NK-92 treated with Interleukin-12 subunit alpha and Interleukin-12 subunit beta, amount 100 ng/mL, for 24 hours (cell line): ENCODE data around the gene LARP4B.
"Not testable (repeated sequence)": the region's sequence is repeated elsewhere in the genome, so short reads cannot be mapped to it uniquely, and the experiment has no call there.

ENCODE experiments used
- DNase-seq: peaks from one replicate; lab custom pipeline; 2025; lab: John Stamatoyannopoulos, UW

LARP4B gene

GRCh38 chr10:786633-787474 lies 144.7 kb downstream of the LARP4B start:
- no peak for DNase-seq

DNA sequence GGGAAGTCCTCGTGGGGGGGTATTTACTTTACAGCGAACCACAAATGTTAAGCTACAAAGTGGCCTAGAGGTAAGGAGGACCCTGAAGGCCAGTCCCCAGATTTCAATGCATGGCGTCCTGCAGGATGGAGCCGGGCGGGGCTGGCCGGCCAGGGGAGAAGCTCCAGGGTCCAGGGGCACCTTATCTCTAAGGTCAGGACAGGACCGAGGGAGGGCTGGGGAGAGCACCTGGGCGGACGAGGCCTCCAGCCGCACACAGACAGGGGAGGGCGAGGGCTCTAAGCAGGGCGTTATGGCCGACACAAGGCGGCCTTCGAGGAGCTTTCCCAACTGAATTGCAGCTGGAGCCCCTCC lies 145.7 kb downstream of the LARP4B start:
- DNase-seq = no peak

DNA sequence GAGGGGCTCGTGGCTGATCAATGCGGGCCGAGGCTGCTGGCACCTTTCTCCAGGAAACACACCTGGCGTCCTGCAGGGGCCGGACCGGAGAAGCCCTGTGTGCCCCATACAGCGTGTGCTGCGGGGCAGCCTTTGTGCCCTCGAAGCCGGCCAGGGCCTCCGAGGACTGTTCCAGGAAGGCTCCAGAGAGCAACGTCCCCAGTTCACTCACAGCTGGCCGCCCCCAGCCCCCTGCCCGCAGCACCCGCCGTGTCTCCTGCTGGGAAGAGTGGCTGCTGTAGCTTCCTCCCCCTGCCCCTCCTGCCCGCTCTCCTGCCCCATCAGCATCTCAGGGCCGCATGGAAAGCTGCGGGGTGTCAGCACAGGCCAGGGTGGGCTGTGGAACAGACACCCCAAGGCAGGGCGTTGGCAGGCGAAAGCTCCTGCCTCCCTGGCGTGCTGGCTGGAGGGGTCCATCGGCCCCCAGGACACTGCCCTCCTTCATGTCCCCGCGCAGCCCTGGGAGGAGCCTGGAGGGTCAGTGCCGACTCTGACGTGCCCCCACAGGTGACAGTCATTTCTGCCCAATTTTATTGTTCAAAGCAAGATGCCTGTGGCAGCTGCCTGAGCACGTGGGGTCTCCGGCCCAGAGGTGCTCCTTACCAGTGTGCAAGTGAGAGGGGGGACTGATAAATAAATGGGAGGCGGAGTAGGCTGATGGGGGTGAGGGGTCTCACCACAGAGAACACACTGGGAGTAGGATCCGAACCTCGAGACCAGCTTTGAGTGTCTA lies 146.2 kb downstream of the LARP4B start:
- no peak for DNase-seq

GRCh38 chr10:784403-785088 lies 147.0 kb downstream of the LARP4B start:
- DNase-seq = no peak

GRCh38 chr10:782751-783648 lies 148.5 kb downstream of the LARP4B start:
- DNase-seq = no peak

DNA sequence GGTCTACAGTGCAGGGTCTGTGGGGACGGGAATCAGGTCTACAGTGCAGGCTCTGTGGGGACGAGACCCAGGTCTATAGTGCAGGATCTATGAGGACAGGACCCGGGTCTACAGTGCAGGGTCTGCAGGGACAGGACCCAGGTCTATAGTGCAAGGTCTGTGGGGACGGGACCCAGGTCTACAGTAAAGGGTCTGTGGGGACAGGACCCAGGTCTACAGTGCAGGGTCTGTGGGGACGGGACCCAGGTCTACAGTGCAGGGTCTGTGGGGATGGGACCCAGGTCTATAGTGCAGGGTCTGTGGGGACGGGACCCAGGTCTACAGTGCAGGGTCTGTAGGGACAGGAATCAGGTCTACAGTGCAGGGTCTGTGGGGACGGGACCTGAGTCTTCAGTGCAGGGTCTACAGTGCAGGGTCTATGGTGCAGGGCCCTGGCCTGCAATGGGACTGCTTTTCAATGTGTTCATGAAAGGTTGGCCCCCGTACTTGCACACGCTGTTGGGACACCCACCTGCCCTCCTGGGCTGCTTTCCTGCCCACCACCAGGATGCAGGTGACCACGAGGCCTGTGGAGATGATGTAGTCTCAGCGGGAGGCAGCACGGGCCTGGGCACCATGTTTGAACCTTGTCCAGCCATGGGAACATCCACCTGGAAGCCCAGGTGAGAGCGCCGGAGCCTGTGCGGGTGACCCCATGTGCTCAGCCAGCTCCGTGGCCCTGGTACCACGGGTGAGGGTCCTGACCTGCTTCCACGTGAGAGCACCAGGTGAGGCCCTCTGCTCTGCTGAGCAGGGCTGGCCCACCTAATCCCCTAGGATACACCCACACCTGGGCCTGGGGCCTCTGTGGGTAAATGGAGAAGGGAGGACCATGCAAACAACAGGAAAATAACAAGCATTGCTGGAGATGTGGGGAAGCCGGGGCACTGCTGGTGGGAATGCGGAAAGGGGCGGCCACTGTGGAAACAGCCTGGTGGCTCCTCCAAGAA lies 150.7 kb downstream of the LARP4B start:
- no peak for DNase-seq

GRCh38 chr10:778626-779330 lies 152.7 kb downstream of the LARP4B start:
- DNase-seq = no peak

GRCh38 chr10:777913-778479 lies 153.5 kb downstream of the LARP4B start:
- DNase-seq = no peak

DNA sequence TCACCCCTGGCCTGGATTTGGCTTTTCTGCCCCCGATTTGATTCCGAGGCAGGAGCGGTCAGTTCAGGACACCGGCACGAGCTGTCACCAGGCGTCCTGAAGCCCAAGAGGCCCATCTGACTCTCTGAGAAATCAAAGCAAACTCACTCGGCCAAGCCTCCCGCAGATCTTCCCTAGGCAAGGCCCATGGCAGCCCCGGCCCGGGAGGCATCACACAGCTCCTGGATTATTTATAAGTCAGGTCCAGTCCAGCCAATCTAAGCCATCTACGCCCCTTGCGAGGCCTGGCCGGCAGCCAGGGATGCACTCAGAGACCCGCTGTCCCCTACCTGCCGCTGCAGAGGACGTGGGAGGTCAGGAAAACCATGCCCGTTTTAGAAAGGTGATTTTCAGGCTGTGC lies 154.7 kb downstream of the LARP4B start:
- no peak for DNase-seq

- DNase-seq = no peak
These were observed 156.0 kb downstream of the LARP4B start for GRCh38 chr10:775245-776075.

- DNase-seq = no peak
These were observed 156.8 kb downstream of the LARP4B start for GRCh38 chr10:774661-775244.

DNA sequence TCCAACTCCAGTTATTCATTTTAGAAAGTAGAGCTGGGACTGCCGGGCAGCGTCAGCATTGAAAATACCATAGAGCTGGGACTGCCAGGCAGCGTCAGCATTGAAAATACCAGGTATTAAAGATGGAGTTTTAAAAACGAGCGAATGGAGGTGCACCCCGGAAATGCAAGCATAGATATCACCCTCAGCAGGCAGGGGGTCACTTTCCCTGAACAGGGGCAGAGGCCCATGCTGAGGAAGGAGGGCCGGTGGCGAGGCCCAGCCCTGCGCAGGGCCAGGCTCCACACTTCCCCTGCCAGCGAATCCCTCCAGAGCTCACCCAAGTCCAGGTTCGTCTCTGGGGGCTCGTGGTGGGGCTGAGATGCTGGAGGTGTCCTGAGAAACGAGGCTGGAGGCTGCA lies 157.3 kb downstream of the LARP4B start:
- DNase-seq = no peak

GRCh38 chr10:773562-774161 lies 157.8 kb downstream of the LARP4B start:
- no peak for DNase-seq

DNA sequence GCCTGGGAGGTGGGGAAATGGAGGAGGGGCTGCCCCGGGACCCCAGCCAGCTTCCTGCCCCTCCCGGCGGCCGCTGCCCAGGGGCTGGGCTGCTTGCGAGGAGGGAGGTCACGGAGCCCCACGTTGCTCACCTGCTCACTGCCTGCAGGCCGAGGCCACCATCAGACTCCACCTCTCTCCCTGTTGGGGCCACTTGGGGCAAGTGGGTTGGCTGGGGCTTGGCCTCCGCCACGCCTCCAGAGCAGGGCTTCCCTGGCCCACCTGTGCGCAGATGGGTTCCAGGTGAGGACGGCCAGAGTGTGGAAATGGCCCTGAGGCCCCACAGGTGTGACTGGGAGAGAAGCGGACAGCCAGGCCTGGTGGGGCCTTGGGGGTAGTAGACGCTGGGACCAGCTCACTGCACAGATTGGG lies 159.3 kb downstream of the LARP4B start:
- no peak for DNase-seq

DNA sequence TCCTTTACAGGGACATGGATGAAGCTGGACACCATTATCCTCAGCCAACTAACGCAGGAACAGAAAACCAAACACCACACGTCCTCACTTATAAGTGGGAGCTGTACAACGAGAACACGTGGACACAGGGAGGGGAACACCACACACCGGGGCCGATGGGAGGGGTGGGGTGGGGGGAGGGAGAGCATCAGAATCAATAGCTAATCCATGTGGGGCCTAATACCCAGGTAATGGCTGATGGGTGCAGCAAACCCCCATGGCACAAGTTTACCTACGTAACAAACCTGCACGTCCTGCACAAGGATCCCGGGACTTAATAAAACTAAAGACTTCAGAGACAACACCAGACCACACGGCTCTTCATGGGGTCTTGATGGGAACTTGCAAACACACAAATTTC lies 159.9 kb downstream of the LARP4B start:
- DNase-seq = no peak

GRCh38 chr10:770975-771374 lies 160.5 kb downstream of the LARP4B start:
- DNase-seq = no peak

DNA sequence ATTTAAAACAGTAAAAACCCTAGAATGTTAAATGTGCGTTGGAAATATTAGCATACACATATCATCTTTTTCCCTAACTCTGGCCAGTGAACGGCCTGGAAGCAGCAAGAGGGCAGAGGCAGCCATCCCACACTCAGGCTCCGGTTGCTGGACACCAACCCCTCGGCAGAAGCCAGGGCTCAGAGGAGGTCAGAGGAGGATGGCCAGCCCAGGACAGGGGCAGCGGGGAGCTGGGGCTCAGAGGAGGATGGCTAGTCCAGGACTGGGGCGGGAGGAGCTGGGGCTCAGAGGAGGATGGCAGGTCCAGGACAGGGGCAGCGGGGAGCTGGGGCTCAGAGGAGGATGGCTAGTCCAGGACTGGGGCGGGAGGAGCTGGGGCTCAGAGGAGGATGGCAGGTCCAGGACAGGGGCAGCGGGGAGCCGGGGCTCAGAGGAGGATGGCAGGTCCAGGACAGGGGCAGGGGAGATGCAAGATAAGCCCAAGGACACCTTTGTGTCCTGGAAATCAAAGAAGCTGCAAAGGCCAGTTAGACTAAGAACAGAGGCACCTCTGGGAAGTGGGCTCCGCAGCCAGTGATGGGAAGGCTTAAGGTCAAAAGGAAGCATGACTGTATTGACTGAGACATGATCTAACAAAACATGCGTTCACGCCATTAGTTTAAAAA lies 161.3 kb downstream of the LARP4B start:
- DNase-seq = not testable (repeated sequence)
